A549 (cell line): ENCODE measurements around the gene GPATCH8. TPM values are rescaled to one million over a fixed set of nuclear protein-coding genes. Genes with fewer than 3 reads are reported as not detected.

Experiments
- ATAC-seq, 2 experiments: fragments of 200-7000 bp in 1 of 2; fragments of >200 bp in 1 of 2; cut with Nextera tagmentation in 1 of 2; cut with Tn5 transposase in 1 of 2; 3 replicates each; pipeline versions ENCODE4 v1.8.0 to v1.9.1; 2018 to 2020; ENCODE audit warnings: mild to moderate bottlenecking in 1 of 2, moderate library complexity in 1 of 2
- CTCF ChIA-PET: fragments of 300-600 bp; sonication (Branson Sonifier 250); formaldehyde crosslinking; extraction: SDS; loops from one replicate; lab custom pipeline; 2021; ENCODE audit warnings: antibody characterized with exemption, inconsistent platforms; lab: Yijun Ruan, JAX
- POLR2A ChIA-PET: fragments of 350-600 bp; formaldehyde crosslinking; extraction: SDS; loops from one replicate; lab custom pipeline; 2021; ENCODE audit warnings: antibody characterized with exemption, inconsistent platforms; lab: Yijun Ruan, JAX
- DNase-seq, 2 experiments: peaks; one replicate each; pipeline versions ENCODE4 v3.0.0 to v3.0.0-alpha.2; 2011 to 2016; ENCODE audit warnings: low read depth in 1 of 2, low spot score in 1 of 2
- FAIRE-seq: peaks from 2 replicates; lab custom pipeline; 2011; peaks lifted over from hg19 to GRCh38; lab: Jason Lieb, UNC
- H3K27ac ChIP-seq, 2 experiments: fragments of >200 bp; sonication (Bioruptor Twin); formaldehyde crosslinking; 3 replicates each; pipeline ENCODE4 v1.5.1; 2016 to 2017
- H3K4me1 ChIP-seq: fragments of >200 bp; sonication (Bioruptor Twin); formaldehyde crosslinking; 3 replicates; pipeline ENCODE4 v1.6.1; 2016
- H3K4me2 ChIP-seq: fragments of >200 bp; sonication (Bioruptor Twin); formaldehyde crosslinking; 3 replicates; pipeline ENCODE4 v1.6.1; 2016
- H3K4me3 ChIP-seq: fragments of >200 bp; sonication (Bioruptor Twin); formaldehyde crosslinking; 3 replicates; pipeline ENCODE4 v1.5.1; 2016
- H3K9me3 ChIP-seq: fragments of >200 bp; sonication (Bioruptor Twin); formaldehyde crosslinking; 3 replicates; pipeline ENCODE4 v1.6.1; 2016
- ATOH8 ChIP-seq: fragments of 250-450 bp; sonication (Bioruptor Pico); IDR thresholded peaks from 2 replicates; pipeline ENCODE4 v1.5.0; 2020; ENCODE audit warnings: low read depth, mild to moderate bottlenecking, moderate library complexity
- CBX2 ChIP-seq: fragments of 200-600 bp; sonication (generic); IDR thresholded peaks from 2 replicates; pipeline ENCODE4 v1.6.1; 2016; ENCODE audit warnings: low read depth, mild to moderate bottlenecking, borderline replicate concordance
- CTCF ChIP-seq: fragments of >200 bp; sonication (Bioruptor Twin); formaldehyde crosslinking; IDR thresholded peaks from 3 replicates; pipeline ENCODE4 v1.5.1; 2016
- ELK1 ChIP-seq: fragments of 150-350 bp; IDR thresholded peaks from 2 replicates; pipeline ENCODE4 v1.6.1; 2014; ENCODE audit warnings: low read depth, mild to moderate bottlenecking, low read length
- EP300 ChIP-seq, 2 experiments: fragments of >200 bp; sonication (Bioruptor Twin); formaldehyde crosslinking; IDR thresholded peaks; 2 replicates in 1 of 2; 3 replicates in 1 of 2; pipeline ENCODE4 v1.6.1; 2016 to 2017
- HES2 ChIP-seq: fragments of >200 bp; sonication (Bioruptor Twin); formaldehyde crosslinking; IDR thresholded peaks from 2 replicates; pipeline ENCODE4 v1.6.1; 2016
- HEYL ChIP-seq: fragments of 250-450 bp; sonication (Bioruptor Pico); IDR thresholded peaks from 2 replicates; pipeline ENCODE4 v1.8.0; 2021; ENCODE audit warnings: mild to moderate bottlenecking, moderate library complexity
- JUN ChIP-seq, 2 experiments: fragments of >200 bp; sonication (Bioruptor Twin); formaldehyde crosslinking; IDR thresholded peaks; 2 replicates in 1 of 2; 3 replicates in 1 of 2; pipeline ENCODE4 v1.6.1; 2016 to 2017
- JUNB ChIP-seq: fragments of >200 bp; sonication (Bioruptor Twin); formaldehyde crosslinking; IDR thresholded peaks from 2 replicates; pipeline ENCODE4 v1.6.1; 2016
- MAFK ChIP-seq: fragments of 450-650 bp; IDR thresholded peaks from 2 replicates; pipeline ENCODE4 v1.6.1; 2014; ENCODE audit not compliant: partially characterized antibody
- NFE2L2 ChIP-seq: fragments of 150-350 bp; conservative IDR thresholded peaks from 2 replicates; pipeline ENCODE4 v1.6.1; 2014; ENCODE audit warnings: low read length
- PHF8 ChIP-seq: fragments of 200-600 bp; sonication (generic); IDR thresholded peaks from 2 replicates; pipeline ENCODE4 v1.6.1; 2016; ENCODE audit warnings: low read depth, mild to moderate bottlenecking, antibody characterized with exemption, moderate library complexity, borderline replicate concordance
- REST ChIP-seq: fragments of 200-600 bp; sonication (generic); IDR thresholded peaks from 2 replicates; pipeline ENCODE4 v1.6.1; 2016; ENCODE audit warnings: antibody characterized with exemption, mild to moderate bottlenecking, moderate library complexity
- RNF2 ChIP-seq: fragments of 200-600 bp; sonication (generic); IDR thresholded peaks from 2 replicates; pipeline ENCODE4 v1.6.1; 2016; ENCODE audit warnings: low read depth, mild to moderate bottlenecking, antibody characterized with exemption, moderate library complexity, borderline replicate concordance
- SMC3 ChIP-seq: fragments of >200 bp; sonication (Bioruptor Twin); formaldehyde crosslinking; IDR thresholded peaks from 3 replicates; pipeline ENCODE4 v1.6.1; 2018; ENCODE audit warnings: inconsistent platforms
- SREBF2 ChIP-seq: fragments of 450-650 bp; IDR thresholded peaks from 2 replicates; pipeline ENCODE4 v1.6.1; 2014; ENCODE audit warnings: mild to moderate bottlenecking, moderate library complexity
- ZSCAN20 ChIP-seq: fragments of 250-450 bp; sonication (Bioruptor Pico); IDR thresholded peaks from 2 replicates; pipeline ENCODE4 v1.8.0; 2022; ENCODE audit warnings: mild to moderate bottlenecking, moderate library complexity
- WGBS: methylation state at CpG from one replicate; pipeline ENCODE4 v1.1.6; 2017; ENCODE audit errors: missing lambda C conversion rate; 5-methylcytosine and 5-hydroxymethylcytosine counted together
- polyA plus RNA-seq, 4 experiments: library from polyadenylated mRNA; depleted of rRNA in 3 of 4; stranded (reverse); fragments of >200 nt; fragmentation: RNase III in 1 of 4; extraction: RNeasy Plus Mini Kit Qiagen cat#74134 plus additional on column Dnase treatment in 1 of 4; gene quantifications; 2 replicates in 3 of 4; 3 replicates in 1 of 4; pipeline ENCODE4 v1.2.3, GENCODE V29; 2011 to 2017

Gene GPATCH8
- polyA plus RNA-seq, 2 of the 4 experiments (the other 2 are of a cell fraction): 21.7 to 27.3 TPM

- 93% methylated on average over 9 of the region's 9 CpGs for WGBS
- Histone ChIP-seq H3K4me1 (peaks cover 7% of the 10 kb centered on the region; the same call in 2 of the 3 replicates), H3K9me3 (no peaks in the 10 kb centered on the region), H3K4me3 (no peak overlapping the region), H3K4me2 (no peak overlapping the region), H3K27ac (no peak overlapping the region; a peak in 1 of 6 replicates)
- no peak for DNase-seq
- CTCF ChIA-PET: interaction anchor here (0.7 to 2.0 kb wide), 8 partner anchors 10 to 246 kb away, joined by 3 to 8 read pairs (median 4); no protein-coding TSS in a partner anchor
- POLR2A ChIA-PET: interaction anchor here (0.5 kb wide), 1 partner anchor 269 kb away, joined by 3 read pairs; no protein-coding TSS in a partner anchor
- no peak for TF ChIP-seq ZSCAN20 (CRISPR knock-in tag)
- TF ChIP-seq CBX2: no peak
- TF ChIP-seq SREBF2: no peak
- no peak for TF ChIP-seq SMC3
- no peak for TF ChIP-seq HEYL
- TF ChIP-seq CTCF: no peak
- no peak for TF ChIP-seq ELK1
- TF ChIP-seq JUN (IDR thresholded peaks at IDR 0.05): no peak
- TF ChIP-seq PHF8: no peak
- no peak for TF ChIP-seq EP300 (IDR thresholded peaks at IDR 0.05)
- no peak for TF ChIP-seq RNF2
- TF ChIP-seq JUNB: no peak
- no peak for TF ChIP-seq ATOH8 (CRISPR knock-in tag)
- TF ChIP-seq NFE2L2: no peak
- no peak for TF ChIP-seq REST
- TF ChIP-seq MAFK: no peak
- no peak for TF ChIP-seq HES2
- no peak for FAIRE-seq
- ATAC-seq: no peak; a peak in 1 of 6 replicates
Observed at GRCh38 chr17:44432254-44433157, 70.7 kb downstream of the GPATCH8 start.
